HL-60/S4 treated with retinoic acid at 250 ng/mL for 4 days and 3 days (cell line): ENCODE results near the gene PIGO.

Experiments
- in situ Hi-C: fragments of 300-500 bp; cut with MboI; formaldehyde crosslinking; loops from 2 replicates; pipeline ENCODE4 v1.7.0; 2022; ENCODE audit warnings: low sequenced_read_pairs

Gene PIGO

GRCh38 chr9:35107297-35108290, 11.2 kb upstream of the PIGO start:
- in situ Hi-C loops, result no loop called here

- in situ Hi-C loops, result no loop called here
Measured at GRCh38 chr9:35106343-35106730, 9.9 kb upstream of the PIGO start.

- in situ Hi-C loops, result no loop called here
Measured at GRCh38 chr9:35105571-35106342, 9.4 kb upstream of the PIGO start.

- in situ Hi-C loops, result no loop called here
Measured at GRCh38 chr9:35105126-35105525, 8.7 kb upstream of the PIGO start.

DNA sequence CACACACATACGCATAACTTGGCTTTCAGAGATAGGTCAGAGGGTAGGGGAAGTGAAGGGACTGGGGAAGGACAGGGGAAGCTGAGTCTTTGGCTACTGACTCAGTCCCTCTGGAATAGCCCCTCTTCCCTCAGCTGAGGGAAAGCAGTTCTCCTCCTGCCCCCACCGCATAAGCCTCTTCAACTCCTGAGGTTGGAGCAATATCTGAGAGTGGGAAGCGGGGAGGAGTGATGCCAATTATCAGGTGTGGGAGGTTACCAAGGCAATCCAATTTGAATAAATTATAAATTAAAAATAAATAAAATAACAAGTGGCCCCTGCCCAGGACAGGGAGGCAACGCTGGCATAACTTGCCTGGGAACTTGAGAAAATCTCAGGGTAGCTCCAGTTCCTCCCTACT, 8.2 kb upstream of the PIGO start:
- in situ Hi-C loops, result no loop called here

DNA sequence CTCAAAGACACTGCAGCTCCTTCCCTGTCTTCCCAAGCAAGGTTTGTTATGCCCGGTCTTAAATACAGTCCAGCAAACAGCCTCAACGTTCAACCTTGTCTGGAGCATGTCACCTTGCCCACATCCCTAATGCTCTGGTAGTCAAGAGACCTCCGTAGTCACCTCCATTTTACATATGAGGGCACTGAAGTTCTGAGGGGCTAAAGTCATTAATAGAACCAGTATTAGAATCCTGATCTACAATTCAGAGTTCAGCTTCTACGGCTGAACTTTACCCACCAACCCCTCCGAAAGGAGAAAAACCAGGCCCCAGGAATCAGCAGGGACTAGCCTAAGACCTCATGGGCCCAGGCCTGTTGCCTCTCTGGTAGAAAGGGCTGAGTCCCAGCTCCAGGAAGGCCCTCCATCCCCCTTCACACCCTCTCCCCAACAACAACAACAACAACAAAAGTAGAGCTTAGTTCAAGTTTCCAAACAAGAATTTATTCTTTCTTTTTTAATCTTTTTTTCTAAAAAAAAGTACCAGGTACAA, 7.3 kb upstream of the PIGO start:
- in situ Hi-C loops, result no loop called here

DNA sequence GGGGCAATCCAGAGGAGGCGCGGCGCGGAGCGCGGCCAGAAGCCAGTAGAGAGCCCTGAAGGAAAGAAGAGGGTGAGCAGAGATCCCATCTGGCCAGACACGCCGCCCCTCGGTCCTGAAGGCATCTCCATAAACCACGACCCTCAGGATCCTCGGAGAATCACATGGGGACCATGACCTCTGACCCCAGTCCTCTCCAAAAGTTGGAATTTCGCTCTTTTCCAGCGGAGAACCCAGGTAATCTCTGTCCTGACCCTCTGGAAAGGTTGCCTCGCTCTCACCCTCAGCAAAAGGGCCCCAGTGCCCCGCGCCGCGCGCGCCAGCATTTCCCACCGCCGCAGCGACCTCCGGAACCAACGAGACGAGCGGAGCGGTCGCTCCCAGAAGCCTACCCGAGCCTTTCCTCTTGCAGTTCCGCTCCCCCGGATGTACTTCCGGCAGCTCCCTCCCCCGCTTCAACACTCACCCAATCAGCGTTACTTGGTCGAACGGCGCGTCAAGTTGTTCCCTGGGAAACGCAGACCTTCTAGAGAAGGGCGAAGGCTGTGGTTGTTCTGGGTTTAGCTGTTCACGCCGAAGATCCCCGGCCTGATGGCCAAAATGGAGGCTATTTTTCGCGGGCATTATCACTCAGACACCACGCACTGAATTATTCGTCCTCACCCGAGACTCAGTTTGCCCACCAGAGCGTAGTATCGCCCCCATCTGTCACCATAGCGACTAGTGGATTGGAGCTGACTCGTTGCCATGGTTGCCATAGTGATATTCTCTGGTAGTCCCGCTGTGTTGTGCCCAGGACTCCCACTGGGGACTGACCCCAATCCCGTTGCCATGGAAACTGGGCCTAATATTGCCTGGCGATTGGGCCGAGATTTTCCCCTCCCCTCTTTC, 6.6 kb upstream of the PIGO start, which contains the start of gene STOML2:
STOML2 (minus strand) TSS at position 363 of the 891 bp plus-strand sequence; CDS start at position 326, 37 bp downstream.
- in situ Hi-C loops, result no loop called here

GRCh38 chr9:35102465-35102768, 6.0 kb upstream of the PIGO start:
- in situ Hi-C loops, result no loop called here

GRCh38 chr9:35097573-35097972, 1.2 kb upstream of the PIGO start:
- in situ Hi-C loops, result no loop called here

DNA sequence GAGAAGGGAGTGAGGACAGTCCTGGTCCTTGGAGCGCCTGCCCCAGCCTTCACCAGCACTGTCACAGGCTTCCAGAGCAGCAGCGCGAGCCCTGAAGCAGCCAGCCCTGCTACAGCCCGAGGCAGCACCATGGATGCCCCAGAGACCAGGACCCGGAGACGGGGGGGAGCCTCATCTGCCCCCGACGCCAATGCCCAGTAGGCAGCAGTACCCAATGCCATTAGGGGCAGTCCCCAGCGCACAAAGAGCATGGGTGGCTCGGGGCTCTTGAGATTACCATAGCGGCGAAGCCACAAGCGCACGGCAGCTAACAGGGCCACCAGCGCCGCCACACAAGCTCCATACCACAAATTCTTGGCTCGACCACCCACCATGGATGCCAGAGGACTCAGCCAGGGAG, 4.9 kb downstream of the PIGO start:
- in situ Hi-C loops, result no loop called here

DNA sequence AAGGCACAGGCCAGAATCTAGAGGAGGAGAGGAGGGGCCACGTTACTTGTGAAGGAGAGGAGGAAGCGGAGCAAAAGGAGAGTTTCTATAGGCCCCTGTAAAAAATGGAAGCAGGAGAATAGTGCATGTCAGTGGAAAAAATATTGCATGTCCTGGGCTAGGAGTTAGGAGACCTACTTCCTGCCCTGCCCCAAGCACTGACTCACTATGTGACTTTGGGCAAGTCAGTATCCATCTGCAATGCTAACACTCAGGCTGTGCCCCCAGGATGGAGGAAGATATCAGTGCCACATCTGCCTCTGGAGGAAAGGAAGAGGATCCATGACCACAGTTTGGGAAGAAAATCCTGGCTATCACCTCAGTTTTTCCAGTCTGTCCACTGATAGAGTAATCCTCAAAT, 7.0 kb downstream of the PIGO start:
- in situ Hi-C loops, result no loop called here

DNA sequence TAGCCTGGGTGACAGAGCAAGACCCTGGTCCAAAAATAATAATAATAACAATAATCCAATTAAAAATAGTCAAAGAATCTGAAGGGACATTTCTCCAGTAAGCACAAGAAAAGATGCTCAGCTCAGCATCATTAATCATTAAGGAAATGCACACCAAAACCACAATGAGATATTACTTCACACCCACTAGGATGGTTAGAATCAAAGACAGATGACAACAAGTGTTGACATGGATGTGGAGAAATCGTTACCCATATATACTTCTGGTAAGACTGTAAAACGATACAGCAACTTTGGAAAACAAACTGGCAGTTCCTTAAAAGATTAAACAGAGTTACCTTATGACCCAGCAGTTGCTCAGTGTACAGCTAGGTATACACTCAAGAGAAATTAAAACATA, 11.3 kb downstream of the PIGO start:
- in situ Hi-C loops, result no loop called here

- in situ Hi-C loops, result no loop called here
Measured at GRCh38 chr9:35079426-35080341, 16.7 kb downstream of the PIGO start, which contains the start of gene FANCG. TSS of gene FANCG (minus strand) at chr9:35079942. CDS start at chr9:35079524, 418 bp downstream.

DNA sequence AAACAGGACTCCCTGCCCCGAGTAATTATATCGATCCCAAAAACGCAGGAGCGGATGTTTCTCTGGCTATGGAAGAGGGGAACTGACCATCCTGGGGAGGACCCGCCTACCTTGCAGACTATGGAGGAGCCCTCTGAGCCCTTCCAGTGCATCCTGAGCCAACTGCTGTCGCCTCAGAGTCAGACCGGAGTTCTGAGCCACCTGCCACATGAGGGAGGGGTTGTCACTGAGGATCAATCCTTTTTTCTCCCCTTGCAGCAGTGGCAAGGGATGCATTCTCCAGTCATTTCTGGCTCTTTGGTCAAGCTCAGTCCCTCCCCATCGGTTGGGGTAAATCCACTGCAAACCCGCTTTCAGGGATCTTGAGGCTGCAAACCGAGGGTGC, 17.4 kb downstream of the PIGO start:
- in situ Hi-C loops, result no loop called here

DNA sequence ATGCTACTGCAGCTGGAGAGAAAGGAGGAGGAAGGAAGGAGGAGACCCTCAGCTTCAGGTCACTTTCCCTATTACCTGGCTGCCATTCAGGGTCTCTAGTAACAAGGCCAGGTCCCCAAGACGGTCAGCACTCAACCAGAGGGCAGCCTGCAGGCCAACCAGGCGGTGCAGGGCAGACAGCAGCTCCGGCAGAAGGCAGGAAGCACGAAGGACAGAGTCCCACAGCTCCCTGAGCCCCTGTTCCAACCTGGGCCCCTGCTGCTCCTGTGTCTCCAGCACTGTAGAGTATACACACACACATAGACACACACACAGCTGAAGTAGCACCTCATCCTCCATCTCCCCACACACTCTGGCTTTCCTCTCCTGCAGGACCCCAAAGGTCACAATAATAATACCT, 18.3 kb downstream of the PIGO start:
- in situ Hi-C loops, result no loop called here

- in situ Hi-C loops, result no loop called here
Measured at GRCh38 chr9:35076848-35077247, 19.5 kb downstream of the PIGO start.

GRCh38 chr9:35075358-35075757, 21.0 kb downstream of the PIGO start:
- in situ Hi-C loops, result no loop called here

DNA sequence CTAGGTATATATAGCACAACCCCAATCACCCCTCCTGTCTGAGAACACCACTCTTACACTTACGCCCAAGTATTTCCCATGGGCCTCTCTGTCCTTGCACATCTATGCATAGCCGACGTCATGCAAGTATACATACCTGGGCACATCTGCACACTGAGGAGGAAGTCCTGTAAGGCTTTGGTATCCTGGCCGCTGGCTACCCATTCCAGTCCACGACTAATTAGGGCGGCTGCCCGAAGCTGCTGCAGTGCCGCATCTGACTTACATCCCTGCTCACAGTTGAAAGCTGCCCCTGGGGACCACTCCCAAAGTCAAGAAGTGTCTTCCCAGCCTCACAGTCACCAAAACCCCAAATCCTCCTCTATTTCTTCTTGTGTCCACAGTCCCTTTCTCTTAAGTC, 21.6 kb downstream of the PIGO start:
- in situ Hi-C loops, result loop anchor here (25.0 kb wide), 1 partner anchor 638 kb away; no protein-coding TSS in a partner anchor

DNA sequence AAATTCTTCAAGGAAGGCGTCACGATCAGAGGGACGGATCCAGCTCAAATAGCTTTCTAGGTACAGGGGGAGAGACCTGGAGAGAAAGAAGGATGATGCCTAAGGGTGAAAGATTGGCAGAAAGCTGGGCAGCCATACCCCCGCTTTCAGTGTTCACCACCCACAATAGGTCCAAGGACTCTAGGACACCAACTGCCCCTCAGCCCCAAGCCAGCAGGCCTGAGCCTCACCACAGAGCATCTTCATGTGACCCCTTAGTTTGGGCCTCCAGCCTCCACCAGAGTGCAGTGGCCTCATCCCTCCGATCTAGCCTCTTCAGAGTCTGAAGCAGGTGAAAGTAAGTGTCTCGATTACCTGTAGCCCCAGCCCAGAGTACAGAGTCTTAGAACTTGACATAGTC, 22.2 kb downstream of the PIGO start:
- in situ Hi-C loops, result loop anchor here (25.0 kb wide), 1 partner anchor 638 kb away; no protein-coding TSS in a partner anchor

- in situ Hi-C loops, result loop anchor here (25.0 kb wide), 1 partner anchor 639 kb away; no protein-coding TSS in a partner anchor
Measured at GRCh38 chr9:35073279-35073612, 23.1 kb downstream of the PIGO start.
